ENCODE results near the gene MFSD11. TPM values are rescaled to one million over a fixed set of nuclear protein-coding genes. Genes with fewer than 3 reads are reported as not detected.

The MFSD11 gene
- total and polyA plus RNA-seq, 2 of the 8 experiments (the other 6 are each of a cell fraction or from before 2014, with no cell fraction given), result 17.7 to 19.8 TPM

- TF ChIP-seq PHF8 (conservative IDR thresholded peaks at IDR 0.05; ENCODE audit: low read depth, low read length), result no peak
- no peak for TF ChIP-seq CEBPB (IDR thresholded peaks at IDR 0.05; ENCODE audit: low read depth, low read length)
- no peak for TF ChIP-seq GABPA (IDR thresholded peaks at IDR 0.05; ENCODE audit: borderline replicate concordance, insufficient read depth, low read length)
- no peak for TF ChIP-seq SP4 (IDR thresholded peaks at IDR 0.05; ENCODE audit: low read length)
- TF ChIP-seq E2F6 (IDR thresholded peaks at IDR 0.05), result no peak
- TF ChIP-seq CHD2 (IDR thresholded peaks at IDR 0.05; ENCODE audit: low read length), result no peak
Observed at GRCh38 chr17:76688165-76688622, 49.7 kb upstream of the MFSD11 start (continued).
